ENCODE measurements around the gene PLEKHA6. TPM values are rescaled to one million over a fixed set of nuclear protein-coding genes. Genes with fewer than 3 reads are reported as not detected.
A peak's percentile ranks its signal among the peaks of the same experiment; 100 is the strongest.

PLEKHA6 gene
- total and polyA plus RNA-seq, 10 donors, result 0.47 to 6.5 (median 2.7) TPM

- Histone ChIP-seq H3K27me3 (replicated peaks in 1 of 7) (peaks cover 0 to 51% (median 0%) of the 10 kb centered on the region in 7 donors), H3K4me1 (peaks cover 0 to 7% (median 2%) of the 10 kb centered on the region in 6 donors), H3K4me3 (no peak overlapping the region), H3K36me3 (no peaks in the 10 kb centered on the region), H3K27ac (no peak overlapping the region), H3K9me3 (no peaks in the 10 kb centered on the region)
- 22 to 28% (median 25%) methylated on average over 10 to 13 of the region's 13 CpGs for WGBS, 5 donors
- TF ChIP-seq CTCF (IDR thresholded peaks at IDR 0.05 in 8 of 11, conservative IDR thresholded peaks at IDR 0.05 in 3 of 11) (peak in 10 of 11 experiments; percentile 48 to 92 (median 84)), POLR2AphosphoS5 (IDR thresholded peaks at IDR 0.05) (no peak), POLR2A (IDR thresholded peaks at IDR 0.05) (no peak)
- intact Hi-C loops (cut with DNase I; ENCODE audit: low total_unique reads), result loop anchor here (5.0 kb wide), 1 partner anchor 45 kb away; no protein-coding TSS in a partner anchor
- peak; percentile 90 for DNase-seq
These were observed 152.6 kb downstream of the PLEKHA6 start for GRCh38 chr1:204207136-204207616.

GRCh38 chr1:204206121-204206520 is 153.6 kb downstream of the PLEKHA6 start:
- DNase-seq, result no peak
- TF ChIP-seq POLR2A (IDR thresholded peaks at IDR 0.05) (no peak), CTCF (IDR thresholded peaks at IDR 0.05 in 8 of 11, conservative IDR thresholded peaks at IDR 0.05 in 3 of 11) (no peak), POLR2AphosphoS5 (IDR thresholded peaks at IDR 0.05) (no peak)
- 53 to 72% (median 65%) methylated on average over 2 of the region's 2 CpGs for WGBS, 5 donors
- intact Hi-C loops (cut with DNase I; ENCODE audit: low total_unique reads), result loop anchor here (5.0 kb wide), 1 partner anchor 44 kb away; no protein-coding TSS in a partner anchor
- Histone ChIP-seq H3K36me3 (no peaks in the 10 kb centered on the region), H3K27ac (no peak overlapping the region), H3K4me3 (no peak overlapping the region), H3K9me3 (no peaks in the 10 kb centered on the region), H3K27me3 (replicated peaks in 1 of 7) (peaks cover 0 to 51% (median 0%) of the 10 kb centered on the region in 7 donors), H3K4me1 (peaks cover 0 to 7% (median 2%) of the 10 kb centered on the region in 6 donors)

GRCh38 chr1:204205486-204205885 is 154.2 kb downstream of the PLEKHA6 start:
- H3K4me1 ChIP-seq, result peaks cover 0 to 7% (median 2%) of the 10 kb centered on the region in 6 donors
- TF ChIP-seq POLR2AphosphoS5 (IDR thresholded peaks at IDR 0.05) (no peak), POLR2A (IDR thresholded peaks at IDR 0.05) (no peak), CTCF (IDR thresholded peaks at IDR 0.05 in 8 of 11, conservative IDR thresholded peaks at IDR 0.05 in 3 of 11) (no peak)
- intact Hi-C loops (cut with DNase I; ENCODE audit: low total_unique reads), result loop anchor here (5.0 kb wide), 1 partner anchor 43 kb away; no protein-coding TSS in a partner anchor
- no peak overlapping the region for H3K4me3 ChIP-seq
- DNase-seq, result no peak
- H3K9me3 ChIP-seq, result no peaks in the 10 kb centered on the region
- no peak overlapping the region for H3K27ac ChIP-seq
- no peaks in the 10 kb centered on the region for H3K36me3 ChIP-seq
- H3K27me3 ChIP-seq (replicated peaks in 1 of 7), result peaks cover 0 to 53% (median 0%) of the 10 kb centered on the region in 7 donors

- Histone ChIP-seq H3K4me3 (no peak overlapping the region), H3K27ac (no peak overlapping the region), H3K4me1 (peaks cover 0 to 7% (median 2%) of the 10 kb centered on the region in 6 donors), H3K9me3 (no peaks in the 10 kb centered on the region), H3K36me3 (no peaks in the 10 kb centered on the region), H3K27me3 (replicated peaks in 1 of 7) (peaks cover 0 to 53% (median 0%) of the 10 kb centered on the region in 7 donors)
- intact Hi-C loops (cut with DNase I; ENCODE audit: low total_unique reads), result loop anchor here (5.0 kb wide), 1 partner anchor 43 kb away; no protein-coding TSS in a partner anchor
- DNase-seq, result no peak
- WGBS, 5 donors, result 78 to 89% (median 84%) methylated on average over 2 of the region's 2 CpGs
- no peak for TF ChIP-seq POLR2A (IDR thresholded peaks at IDR 0.05)
- TF ChIP-seq CTCF (IDR thresholded peaks at IDR 0.05 in 8 of 11, conservative IDR thresholded peaks at IDR 0.05 in 3 of 11), result no peak
- no peak for TF ChIP-seq POLR2AphosphoS5 (IDR thresholded peaks at IDR 0.05)
These were observed 154.8 kb downstream of the PLEKHA6 start for GRCh38 chr1:204204944-204205343.
